HG03025 (cell line): ENCODE data around the gene CINP.
"Not testable (repeated sequence)": the region's sequence is repeated elsewhere in the genome, so short reads cannot be mapped to it uniquely, and the experiment has no call there.

Experiments
- ATAC-seq: cut with Tn5 transposase; IDR thresholded peaks from one replicate; pipeline ENCODE4 v1.9.1; 2021; ENCODE audit warnings: mild to moderate bottlenecking, moderate library complexity; ENCODE audit not compliant: unreplicated experiment, low FRiP score

The CINP gene

GRCh38 chr14:102356280-102356679 is 6.4 kb downstream of the CINP start:
- ATAC-seq = no peak

GRCh38 chr14:102353126-102353619 is 9.5 kb downstream of the CINP start:
- no peak for ATAC-seq

GRCh38 chr14:102352213-102352612 is 10.5 kb downstream of the CINP start:
- no peak for ATAC-seq

- not testable (repeated sequence) for ATAC-seq
Measured at GRCh38 chr14:102351593-102351992, 11.1 kb downstream of the CINP start.

- no peak for ATAC-seq
Measured at GRCh38 chr14:102351023-102351422, 11.7 kb downstream of the CINP start.

- no peak for ATAC-seq
Measured at GRCh38 chr14:102348376-102348775, 14.3 kb downstream of the CINP start.

- ATAC-seq = no peak
Measured at GRCh38 chr14:102346645-102347044, 16.0 kb downstream of the CINP start.

- no peak for ATAC-seq
Measured at GRCh38 chr14:102345232-102345631, 17.5 kb downstream of the CINP start.

- no peak for ATAC-seq
Measured at GRCh38 chr14:102344485-102344884, 18.2 kb downstream of the CINP start.

GRCh38 chr14:102344084-102344483 is 18.6 kb downstream of the CINP start:
- ATAC-seq = no peak

GRCh38 chr14:102342238-102342637 is 20.5 kb downstream of the CINP start:
- ATAC-seq = no peak

- no peak for ATAC-seq
Measured at GRCh38 chr14:102341566-102341965, 21.1 kb downstream of the CINP start.

GRCh38 chr14:102338724-102339123 is 24.0 kb downstream of the CINP start:
- no peak for ATAC-seq

- no peak for ATAC-seq
Measured at GRCh38 chr14:102335163-102335562, 27.5 kb downstream of the CINP start.

- ATAC-seq = no peak
Measured at GRCh38 chr14:102333795-102334705, 28.6 kb downstream of the CINP start.

GRCh38 chr14:102333390-102333789 is 29.3 kb downstream of the CINP start:
- ATAC-seq = no peak

GRCh38 chr14:102330806-102331205 is 31.9 kb downstream of the CINP start:
- ATAC-seq = no peak

- not testable (repeated sequence) for ATAC-seq
Measured at GRCh38 chr14:102329381-102329780, 33.3 kb downstream of the CINP start.

GRCh38 chr14:102326583-102326982 is 36.1 kb downstream of the CINP start:
- no peak for ATAC-seq

- ATAC-seq = no peak
Measured at GRCh38 chr14:102325791-102326345, 36.8 kb downstream of the CINP start.

- ATAC-seq = no peak
Measured at GRCh38 chr14:102323102-102323501, 39.6 kb downstream of the CINP start.
